ENCODE data around the gene HIP1. TPM values are rescaled to one million over a fixed set of nuclear protein-coding genes. Genes with fewer than 3 reads are reported as not detected.
A peak's percentile ranks its signal among the peaks of the same experiment; 100 is the strongest.
"Not testable (repeated sequence)": the region's sequence is repeated elsewhere in the genome, so short reads cannot be mapped to it uniquely, and the experiment has no call there.

HIP1 gene
- total and polyA plus RNA-seq, 9 donors = 17.3 to 28.4 (median 23.5) TPM

- peak; percentile 77 for DNase-seq
- Histone ChIP-seq H3K27me3 (ENCODE audit: control insufficient read depth, insufficient read depth, low read length) (no peaks in the 10 kb centered on the region), H3K36me3 (ENCODE audit: control insufficient read depth, insufficient read depth, low read length) (peaks cover 64% of the 10 kb centered on the region), H3K4me3 (ENCODE audit: low read length) (no peak overlapping the region), H3K27ac (ENCODE audit: low read length) (peak overlapping the region; percentile 82), H3K9me3 (replicated peaks; ENCODE audit: control insufficient read depth, low read depth, low read length) (no peaks in the 10 kb centered on the region), H3K4me1 (ENCODE audit: control insufficient read depth, insufficient read depth, low read length) (peaks cover 6% of the 10 kb centered on the region)
- 37% methylated on average over 3 of the region's 6 CpGs for WGBS (ENCODE audit: insufficient coverage)
Measured at GRCh38 chr7:75565132-75565837, 173.5 kb downstream of the HIP1 start.

- Histone ChIP-seq H3K9me3 (replicated peaks; ENCODE audit: control insufficient read depth, low read depth, low read length) (no peaks in the 10 kb centered on the region), H3K36me3 (ENCODE audit: control insufficient read depth, insufficient read depth, low read length) (peaks cover 72% of the 10 kb centered on the region), H3K27ac (ENCODE audit: low read length) (no peak overlapping the region), H3K4me1 (ENCODE audit: control insufficient read depth, insufficient read depth, low read length) (peaks cover 6% of the 10 kb centered on the region), H3K4me3 (ENCODE audit: low read length) (no peak overlapping the region), H3K27me3 (ENCODE audit: control insufficient read depth, insufficient read depth, low read length) (no peaks in the 10 kb centered on the region)
- WGBS (ENCODE audit: insufficient coverage) = no CpG with 5 or more reads among the region's 3 CpGs
- no peak for DNase-seq
Measured at GRCh38 chr7:75563171-75563570, 175.6 kb downstream of the HIP1 start.

- H3K27me3 ChIP-seq (ENCODE audit: control insufficient read depth, insufficient read depth, low read length) = no peaks in the 10 kb centered on the region
- no peak for DNase-seq
- H3K36me3 ChIP-seq (ENCODE audit: control insufficient read depth, insufficient read depth, low read length) = peaks cover 81% of the 10 kb centered on the region
- H3K4me3 ChIP-seq (ENCODE audit: low read length) = no peak overlapping the region
- no peaks in the 10 kb centered on the region for H3K9me3 ChIP-seq (replicated peaks; ENCODE audit: control insufficient read depth, low read depth, low read length)
- H3K27ac ChIP-seq (ENCODE audit: low read length) = no peak overlapping the region
- WGBS (ENCODE audit: insufficient coverage) = 100% methylated on average over 1 of the region's 6 CpGs
- no peaks in the 10 kb centered on the region for H3K4me1 ChIP-seq (ENCODE audit: control insufficient read depth, insufficient read depth, low read length)
Measured at GRCh38 chr7:75559976-75560365, 178.8 kb downstream of the HIP1 start.

- Histone ChIP-seq H3K27ac (ENCODE audit: low read length) (no peak overlapping the region), H3K4me1 (ENCODE audit: control insufficient read depth, insufficient read depth, low read length) (no peaks in the 10 kb centered on the region), H3K9me3 (replicated peaks; ENCODE audit: control insufficient read depth, low read depth, low read length) (no peaks in the 10 kb centered on the region), H3K36me3 (ENCODE audit: control insufficient read depth, insufficient read depth, low read length) (peaks cover 81% of the 10 kb centered on the region), H3K27me3 (ENCODE audit: control insufficient read depth, insufficient read depth, low read length) (no peaks in the 10 kb centered on the region), H3K4me3 (ENCODE audit: low read length) (no peak overlapping the region)
- WGBS (ENCODE audit: insufficient coverage) = 88% methylated on average over 24 of the region's 27 CpGs
- DNase-seq = no peak
Measured at GRCh38 chr7:75559355-75559975, 179.3 kb downstream of the HIP1 start.

GRCh38 chr7:75556835-75557234 is 181.9 kb downstream of the HIP1 start:
- H3K36me3 ChIP-seq (ENCODE audit: control insufficient read depth, insufficient read depth, low read length) = peaks cover 75% of the 10 kb centered on the region
- not testable (repeated sequence) for DNase-seq; H3K4me3 ChIP-seq (ENCODE audit: low read length); H3K27ac ChIP-seq (ENCODE audit: low read length); H3K4me1 ChIP-seq (ENCODE audit: control insufficient read depth, insufficient read depth, low read length); H3K27me3 ChIP-seq (ENCODE audit: control insufficient read depth, insufficient read depth, low read length); H3K9me3 ChIP-seq (replicated peaks; ENCODE audit: control insufficient read depth, low read depth, low read length)
- no CpG with 5 or more reads among the region's 6 CpGs for WGBS (ENCODE audit: insufficient coverage)

GRCh38 chr7:75555736-75556135 is 183.0 kb downstream of the HIP1 start:
- DNase-seq = no peak
- Histone ChIP-seq H3K4me3 (ENCODE audit: low read length) (no peak overlapping the region), H3K27ac (ENCODE audit: low read length) (no peak overlapping the region), H3K4me1 (ENCODE audit: control insufficient read depth, insufficient read depth, low read length) (no peaks in the 10 kb centered on the region), H3K9me3 (replicated peaks; ENCODE audit: control insufficient read depth, low read depth, low read length) (no peaks in the 10 kb centered on the region), H3K27me3 (ENCODE audit: control insufficient read depth, insufficient read depth, low read length) (no peaks in the 10 kb centered on the region), H3K36me3 (ENCODE audit: control insufficient read depth, insufficient read depth, low read length) (peaks cover 70% of the 10 kb centered on the region)
- 94% methylated on average over 13 of the region's 13 CpGs for whole genome bisulfite sequencing (ENCODE audit: insufficient coverage)

- WGBS (ENCODE audit: insufficient coverage) = 78% methylated on average over 10 of the region's 15 CpGs
- Histone ChIP-seq H3K9me3 (replicated peaks; ENCODE audit: control insufficient read depth, low read depth, low read length) (no peaks in the 10 kb centered on the region), H3K27ac (ENCODE audit: low read length) (no peak overlapping the region), H3K36me3 (ENCODE audit: control insufficient read depth, insufficient read depth, low read length) (peaks cover 48% of the 10 kb centered on the region), H3K4me3 (ENCODE audit: low read length) (no peak overlapping the region), H3K27me3 (ENCODE audit: control insufficient read depth, insufficient read depth, low read length) (no peaks in the 10 kb centered on the region), H3K4me1 (ENCODE audit: control insufficient read depth, insufficient read depth, low read length) (no peaks in the 10 kb centered on the region)
- no peak for DNase-seq
Measured at GRCh38 chr7:75546237-75547015, 192.3 kb downstream of the HIP1 start.

- Histone ChIP-seq H3K4me3 (ENCODE audit: low read length) (no peak overlapping the region), H3K27me3 (ENCODE audit: control insufficient read depth, insufficient read depth, low read length) (no peaks in the 10 kb centered on the region), H3K36me3 (ENCODE audit: control insufficient read depth, insufficient read depth, low read length) (peaks cover 58% of the 10 kb centered on the region), H3K4me1 (ENCODE audit: control insufficient read depth, insufficient read depth, low read length) (no peaks in the 10 kb centered on the region), H3K27ac (ENCODE audit: low read length) (no peak overlapping the region), H3K9me3 (replicated peaks; ENCODE audit: control insufficient read depth, low read depth, low read length) (no peaks in the 10 kb centered on the region)
- 94% methylated on average over 3 of the region's 5 CpGs for WGBS (ENCODE audit: insufficient coverage)
- DNase-seq = no peak
Measured at GRCh38 chr7:75537731-75538130, 201.0 kb downstream of the HIP1 start.

- WGBS (ENCODE audit: insufficient coverage) = 94% methylated on average over 14 of the region's 18 CpGs
- H3K36me3 ChIP-seq (ENCODE audit: control insufficient read depth, insufficient read depth, low read length) = peaks cover 53% of the 10 kb centered on the region
- H3K4me3 ChIP-seq (ENCODE audit: low read length) = no peak overlapping the region
- H3K9me3 ChIP-seq (replicated peaks; ENCODE audit: control insufficient read depth, low read depth, low read length) = no peaks in the 10 kb centered on the region
- H3K27me3 ChIP-seq (ENCODE audit: control insufficient read depth, insufficient read depth, low read length) = no peaks in the 10 kb centered on the region
- no peak for DNase-seq
- no peak overlapping the region for H3K27ac ChIP-seq (ENCODE audit: low read length)
- H3K4me1 ChIP-seq (ENCODE audit: control insufficient read depth, insufficient read depth, low read length) = no peaks in the 10 kb centered on the region
Measured at GRCh38 chr7:75536940-75537538, 201.7 kb downstream of the HIP1 start.

- Histone ChIP-seq H3K27ac (ENCODE audit: low read length) (no peak overlapping the region), H3K9me3 (replicated peaks; ENCODE audit: control insufficient read depth, low read depth, low read length) (no peaks in the 10 kb centered on the region), H3K27me3 (ENCODE audit: control insufficient read depth, insufficient read depth, low read length) (no peaks in the 10 kb centered on the region), H3K36me3 (ENCODE audit: control insufficient read depth, insufficient read depth, low read length) (peaks cover 49% of the 10 kb centered on the region), H3K4me1 (ENCODE audit: control insufficient read depth, insufficient read depth, low read length) (no peaks in the 10 kb centered on the region), H3K4me3 (ENCODE audit: low read length) (no peak overlapping the region)
- 94% methylated on average over 2 of the region's 4 CpGs for WGBS (ENCODE audit: insufficient coverage)
- DNase-seq = no peak
Measured at GRCh38 chr7:75536491-75536890, 202.2 kb downstream of the HIP1 start.
